Peyer's patch (tissue), 4 donors: ENCODE measurements around the gene LAD1. TPM values are rescaled to one million over a fixed set of nuclear protein-coding genes. Genes with fewer than 3 reads are reported as not detected.
A peak's percentile ranks its signal among the peaks of the same experiment; 100 is the strongest.

Source experiments
- DNase-seq, 3 donors: peaks; one replicate each; pipeline ENCODE4 v3.0.0-alpha.2; 2017 to 2019
- H3K27ac ChIP-seq, 4 donors: fragments of 200-600 bp; sonication (generic); one replicate each; pipeline ENCODE4 v1.5.1; 2016 to 2019
- H3K27me3 ChIP-seq, 2 donors: fragments of 200-600 bp; sonication (generic); one replicate each; pipeline ENCODE4 v1.5.1; 2019
- H3K36me3 ChIP-seq, 3 donors: fragments of 200-600 bp; sonication (generic); one replicate each; pipeline ENCODE4 v1.5.1; 2016 to 2019
- H3K4me1 ChIP-seq, 4 donors: fragments of 200-600 bp; sonication (generic); one replicate each; pipeline ENCODE4 v1.5.1; 2016 to 2019
- H3K4me3 ChIP-seq, 4 donors: fragments of 200-600 bp; sonication (generic); 1 replicate in 3 of 4; 2 replicates in 1 of 4; pipeline ENCODE4 v1.5.1; 2016 to 2019; ENCODE audit warnings: mild to moderate bottlenecking in 1 of 4
- H3K9me3 ChIP-seq, 4 donors: fragments of 200-600 bp; sonication (generic); one replicate each; pipeline ENCODE4 v1.5.1; 2016 to 2019; ENCODE audit warnings: mild to moderate bottlenecking in 1 of 4
- POLR2A ChIP-seq, 2 donors: fragments of 450-650 bp; IDR thresholded peaks; one replicate each; pipeline ENCODE4 v1.5.1; 2017; ENCODE audit warnings: antibody characterized with exemption in 2 of 2, mild to moderate bottlenecking in 2 of 2, moderate library complexity in 2 of 2
- total RNA-seq, 4 donors: library from RNA; depleted of rRNA; stranded (reverse); fragments of >200 nt; gene quantifications; one replicate each; pipeline ENCODE4 v1.1.0, GENCODE V29; 2016
- TF ChIP-seq, protein P1 (sequence below), 6 experiments: fragments of 450-650 bp in 4 of 6; fragments of 200-600 bp in 2 of 6; sonication (generic) in 1 of 6; IDR thresholded peaks; one replicate each; pipeline ENCODE4 v1.5.1; 2017 to 2019; ENCODE audit warnings: antibody characterized with exemption in 6 of 6, mild to moderate bottlenecking in 3 of 6, moderate library complexity in 1 of 6

Gene LAD1
- total RNA-seq, 4 donors from 2014 or later, result 106 to 224 (median 192) TPM

DNA sequence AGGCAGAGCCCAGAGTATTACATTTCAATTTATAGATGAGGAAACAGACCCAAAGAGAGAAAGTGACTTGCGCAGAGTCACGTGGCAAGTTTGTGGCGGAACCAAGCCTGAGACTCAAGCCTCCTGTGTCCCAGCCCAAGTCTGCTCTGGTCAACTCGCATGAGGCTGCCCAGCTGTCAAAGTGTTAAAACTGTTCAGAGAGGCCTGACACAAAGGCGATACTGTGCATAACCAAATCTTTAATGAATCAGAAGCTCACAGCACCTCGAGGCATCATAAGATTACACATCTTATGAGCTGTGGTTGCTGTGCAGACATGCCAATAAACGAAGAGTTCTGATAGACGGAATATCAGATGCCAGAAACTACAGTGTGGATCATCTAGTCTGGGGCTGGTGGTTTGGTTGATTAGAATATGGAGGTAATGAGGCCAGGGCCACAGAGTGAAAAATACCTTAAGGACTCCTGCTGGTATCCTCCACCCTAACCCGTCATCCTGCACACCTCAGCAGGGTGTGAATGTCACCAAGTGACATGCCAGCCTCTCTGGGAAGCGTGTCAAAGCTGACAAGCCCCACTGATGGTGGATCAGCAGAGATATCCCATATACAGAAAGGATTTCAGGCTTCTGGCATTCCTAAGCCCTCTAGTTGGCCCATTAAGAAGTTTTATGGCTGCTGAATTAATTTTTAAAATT is 63.8 kb downstream of the LAD1 start:
- Histone ChIP-seq H3K4me3 (no peak overlapping the region), H3K4me1 (no peaks in the 10 kb centered on the region), H3K9me3 (no peaks in the 10 kb centered on the region), H3K27ac (no peak overlapping the region), H3K27me3 (no peaks in the 10 kb centered on the region), H3K36me3 (no peaks in the 10 kb centered on the region)
- DNase-seq, result no peak
- TF ChIP-seq, protein P1, sequence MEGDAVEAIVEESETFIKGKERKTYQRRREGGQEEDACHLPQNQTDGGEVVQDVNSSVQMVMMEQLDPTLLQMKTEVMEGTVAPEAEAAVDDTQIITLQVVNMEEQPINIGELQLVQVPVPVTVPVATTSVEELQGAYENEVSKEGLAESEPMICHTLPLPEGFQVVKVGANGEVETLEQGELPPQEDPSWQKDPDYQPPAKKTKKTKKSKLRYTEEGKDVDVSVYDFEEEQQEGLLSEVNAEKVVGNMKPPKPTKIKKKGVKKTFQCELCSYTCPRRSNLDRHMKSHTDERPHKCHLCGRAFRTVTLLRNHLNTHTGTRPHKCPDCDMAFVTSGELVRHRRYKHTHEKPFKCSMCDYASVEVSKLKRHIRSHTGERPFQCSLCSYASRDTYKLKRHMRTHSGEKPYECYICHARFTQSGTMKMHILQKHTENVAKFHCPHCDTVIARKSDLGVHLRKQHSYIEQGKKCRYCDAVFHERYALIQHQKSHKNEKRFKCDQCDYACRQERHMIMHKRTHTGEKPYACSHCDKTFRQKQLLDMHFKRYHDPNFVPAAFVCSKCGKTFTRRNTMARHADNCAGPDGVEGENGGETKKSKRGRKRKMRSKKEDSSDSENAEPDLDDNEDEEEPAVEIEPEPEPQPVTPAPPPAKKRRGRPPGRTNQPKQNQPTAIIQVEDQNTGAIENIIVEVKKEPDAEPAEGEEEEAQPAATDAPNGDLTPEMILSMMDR (IDR thresholded peaks at IDR 0.05), result no peak
- TF ChIP-seq POLR2A (IDR thresholded peaks at IDR 0.05), result no peak

DNA sequence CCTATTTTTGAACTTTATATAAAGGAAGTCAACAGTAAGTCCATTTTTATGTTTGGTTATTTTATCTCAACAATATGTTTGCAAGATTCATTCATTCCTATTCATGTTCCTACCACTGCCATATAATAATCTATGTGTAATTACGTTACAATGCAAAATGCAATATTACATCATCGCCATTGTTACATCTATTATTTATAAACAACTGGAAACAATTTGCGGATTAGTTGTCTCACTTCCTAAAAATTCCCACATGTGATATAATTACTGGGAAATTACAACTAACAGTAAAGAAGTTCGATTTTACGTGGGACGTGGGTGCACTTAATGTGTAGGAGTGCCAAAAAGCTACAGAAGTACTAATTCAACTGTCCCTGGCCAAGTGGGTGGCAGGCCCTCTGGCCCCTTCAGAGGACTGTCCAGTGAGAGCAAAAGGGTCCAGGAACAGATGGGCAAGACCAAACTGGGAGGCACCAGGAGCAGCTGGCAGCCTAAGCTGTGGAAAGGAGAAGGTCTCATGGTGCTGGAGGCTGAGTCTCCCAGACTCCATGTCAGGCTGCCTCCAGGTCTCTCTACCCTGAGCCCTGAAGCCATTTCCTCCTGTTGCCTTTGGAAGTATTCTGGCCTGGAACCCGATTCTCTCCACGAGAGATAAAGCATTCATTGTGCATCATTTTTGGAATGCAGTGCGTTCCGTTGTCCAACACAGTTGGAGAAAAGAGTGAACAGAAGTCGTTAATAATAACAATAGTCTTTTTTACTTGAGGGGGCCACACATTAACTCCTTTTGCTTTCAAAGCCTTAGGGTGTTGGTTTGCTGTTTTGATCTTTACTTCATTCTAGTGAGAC is 64.6 kb downstream of the LAD1 start:
- Histone ChIP-seq H3K4me3 (no peak overlapping the region), H3K27me3 (no peaks in the 10 kb centered on the region), H3K36me3 (no peaks in the 10 kb centered on the region), H3K9me3 (no peaks in the 10 kb centered on the region), H3K4me1 (no peaks in the 10 kb centered on the region), H3K27ac (no peak overlapping the region)
- TF ChIP-seq POLR2A (IDR thresholded peaks at IDR 0.05), result no peak
- TF ChIP-seq, protein P1 (IDR thresholded peaks at IDR 0.05), result no peak
- peak in 1 of 3 donors; percentile 12 for DNase-seq

DNA sequence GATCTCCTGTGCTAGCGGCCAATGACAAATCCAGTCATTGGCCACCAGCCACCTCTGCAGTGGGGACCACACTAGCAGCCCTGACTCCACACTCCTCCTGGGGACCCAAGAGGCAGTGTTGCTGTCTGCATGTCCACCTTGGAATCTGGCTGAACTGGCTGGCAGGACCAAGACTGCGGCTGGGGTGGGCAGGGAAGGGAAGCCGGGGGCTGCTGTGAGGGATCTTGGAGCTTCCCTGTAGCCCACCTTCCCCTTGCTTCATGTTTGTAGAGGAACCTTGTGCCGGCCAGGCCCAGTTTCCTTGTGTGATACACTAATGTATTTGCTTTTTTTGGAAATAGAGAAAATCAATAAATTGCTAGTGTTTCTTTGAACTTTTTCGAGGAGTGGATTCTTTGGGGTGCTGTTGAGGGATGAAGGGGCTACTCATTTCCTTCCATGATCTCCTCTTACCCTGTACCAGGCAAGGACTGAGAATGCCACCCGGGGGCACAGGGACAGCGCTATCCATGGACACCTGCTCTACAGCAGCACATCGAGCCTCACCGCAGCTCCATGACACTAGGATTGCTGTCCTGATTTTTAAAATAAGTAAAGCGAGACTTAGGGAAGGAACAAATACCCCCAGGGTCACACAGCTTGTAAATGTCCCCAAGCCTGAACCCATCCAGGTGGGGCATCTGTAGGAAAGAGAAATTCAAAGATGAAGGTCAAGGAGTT is 66.3 kb downstream of the LAD1 start:
- Histone ChIP-seq H3K4me3 (no peak overlapping the region), H3K4me1 (no peaks in the 10 kb centered on the region), H3K36me3 (no peaks in the 10 kb centered on the region), H3K9me3 (no peaks in the 10 kb centered on the region), H3K27ac (no peak overlapping the region), H3K27me3 (no peaks in the 10 kb centered on the region)
- TF ChIP-seq, protein P1 (IDR thresholded peaks at IDR 0.05), result no peak
- TF ChIP-seq POLR2A (IDR thresholded peaks at IDR 0.05), result no peak
- peak in 1 of 3 donors; percentile 27 for DNase-seq

DNA sequence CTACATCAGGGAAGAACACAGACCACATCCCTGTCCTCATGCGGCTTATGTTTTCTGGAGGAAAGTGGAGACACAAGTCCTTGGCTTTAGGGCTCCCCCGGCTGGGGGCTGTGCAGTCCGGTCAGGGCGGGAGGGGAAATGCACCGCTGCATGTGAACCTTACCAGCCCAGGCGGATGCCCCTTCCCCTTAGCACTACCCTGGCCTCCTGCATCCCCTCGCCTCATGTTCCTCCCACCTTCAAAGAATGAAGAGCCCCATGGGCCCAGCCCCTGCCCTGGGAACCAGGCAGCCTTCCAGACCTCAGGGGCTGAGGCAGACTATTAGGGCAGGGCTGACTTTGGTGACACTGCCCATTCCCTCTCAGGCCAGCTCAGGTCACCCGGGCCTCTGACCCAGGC is 67.1 kb downstream of the LAD1 start:
- Histone ChIP-seq H3K4me3 (no peak overlapping the region), H3K27ac (no peak overlapping the region), H3K4me1 (no peaks in the 10 kb centered on the region), H3K9me3 (no peaks in the 10 kb centered on the region), H3K27me3 (no peaks in the 10 kb centered on the region), H3K36me3 (no peaks in the 10 kb centered on the region)
- TF ChIP-seq POLR2A (IDR thresholded peaks at IDR 0.05), result no peak
- TF ChIP-seq, protein P1 (IDR thresholded peaks at IDR 0.05), result no peak
- peak in 1 of 3 donors; percentile 32 for DNase-seq

DNA sequence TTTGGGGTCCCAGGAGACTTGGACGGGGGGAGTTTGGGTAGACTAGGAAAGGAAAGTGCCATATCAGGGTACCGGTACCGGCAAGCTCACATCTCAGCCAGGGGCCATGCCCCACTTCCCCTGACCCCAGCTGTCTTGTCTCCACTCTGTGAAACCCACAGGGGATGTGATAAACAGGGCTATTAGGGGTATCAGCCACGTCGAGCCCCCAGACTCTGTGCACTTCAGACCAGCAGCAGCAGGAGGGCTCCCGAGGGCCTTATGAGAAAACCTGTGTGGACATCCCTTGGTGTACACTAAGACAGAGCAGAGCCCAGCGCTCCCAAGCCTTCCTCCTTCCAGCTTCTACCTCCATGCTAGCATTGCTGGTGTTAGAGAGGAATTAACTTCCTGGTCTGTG is 68.0 kb downstream of the LAD1 start:
- no peak overlapping the region for H3K4me3 ChIP-seq
- TF ChIP-seq POLR2A (IDR thresholded peaks at IDR 0.05), result no peak
- TF ChIP-seq, protein P1 (IDR thresholded peaks at IDR 0.05), result no peak
- H3K36me3 ChIP-seq, result no peaks in the 10 kb centered on the region
- DNase-seq, result peak in 1 of 3 donors; percentile 18
- H3K4me1 ChIP-seq, result no peaks in the 10 kb centered on the region
- no peak overlapping the region for H3K27ac ChIP-seq
- H3K9me3 ChIP-seq, result no peaks in the 10 kb centered on the region
- no peaks in the 10 kb centered on the region for H3K27me3 ChIP-seq

Other genes with a start within 250 kb of the LAD1 start
- 10 to 100 TPM; 20.6 to 32.3 (median 27.1) TPM for gene TMEM9, start 244.8 kb downstream of the LAD1 start, total RNA-seq
- not detected for gene IGFN1, start 208.5 kb downstream of the LAD1 start, total RNA-seq
- 10 to 100 TPM in 1 of 4 donors, 1 to 10 TPM in 2, under 1 TPM in 1; 0.54 to 11.6 (median 1.4) TPM for gene PKP1, start 115.8 kb downstream of the LAD1 start, total RNA-seq
- gene TNNT2, start 21.6 kb downstream of the LAD1 start, total RNA-seq, result 1 to 10 TPM in 1 of 4 donors, under 1 TPM in 1, not detected in 2; 0.40 to 3.7 TPM
- under 1 TPM in 1 of 4 donors, not detected in 3; 0.13 TPM for gene TNNI1, start 22.4 kb upstream of the LAD1 start, total RNA-seq
- 10 to 100 TPM in 1 of 4 donors, 1 to 10 TPM in 3; 4.4 to 43.7 (median 5.2) TPM for gene PHLDA3, start 69.9 kb upstream of the LAD1 start, total RNA-seq
- gene CSRP1, start 107.8 kb upstream of the LAD1 start, total RNA-seq, result 100 to 1,000 TPM; 139 to 306 (median 160) TPM
- gene NAV1, start 139.8 kb upstream of the LAD1 start, total RNA-seq, result 10 to 100 TPM in 3 of 4 donors, 1 to 10 TPM in 1; 6.7 to 47.9 (median 14.9) TPM